ENCODE results near the gene CLCA4. TPM values are rescaled to one million over a fixed set of nuclear protein-coding genes. Genes with fewer than 3 reads are reported as not detected.

CLCA4 gene
- total RNA-seq, 1 donor from 2014 or later, result not detected

DNA sequence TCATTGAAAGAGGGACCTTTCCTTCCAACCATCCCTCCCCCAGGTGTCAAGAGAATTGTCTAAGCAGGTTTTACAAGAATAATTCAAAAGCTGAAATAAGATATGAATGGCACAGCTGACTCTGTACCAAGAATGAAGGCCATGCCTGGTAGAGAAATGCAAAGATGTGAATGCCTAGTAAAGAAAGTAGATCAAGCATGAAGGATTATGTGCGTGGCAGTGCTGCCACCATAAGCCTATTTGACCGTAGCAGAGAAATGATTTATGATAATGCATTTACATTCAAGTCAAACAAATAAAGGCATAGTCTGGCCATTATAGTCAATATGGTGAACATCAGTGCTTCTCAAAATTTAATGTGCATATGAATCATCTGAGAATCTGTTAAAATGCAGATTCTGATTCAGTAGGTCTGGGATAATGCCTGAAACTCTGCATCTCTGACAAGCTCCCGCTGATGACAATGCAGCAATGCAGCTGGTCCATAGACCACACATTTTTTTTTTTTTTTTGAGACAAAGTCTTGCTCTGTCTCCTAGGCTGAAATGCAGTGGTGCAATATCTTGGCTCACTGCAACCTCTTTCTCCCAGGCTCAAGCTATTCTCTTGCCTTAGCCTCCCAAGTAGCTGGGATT lies 16.6 kb upstream of the CLCA4 start:
- TF ChIP-seq, protein P1, sequence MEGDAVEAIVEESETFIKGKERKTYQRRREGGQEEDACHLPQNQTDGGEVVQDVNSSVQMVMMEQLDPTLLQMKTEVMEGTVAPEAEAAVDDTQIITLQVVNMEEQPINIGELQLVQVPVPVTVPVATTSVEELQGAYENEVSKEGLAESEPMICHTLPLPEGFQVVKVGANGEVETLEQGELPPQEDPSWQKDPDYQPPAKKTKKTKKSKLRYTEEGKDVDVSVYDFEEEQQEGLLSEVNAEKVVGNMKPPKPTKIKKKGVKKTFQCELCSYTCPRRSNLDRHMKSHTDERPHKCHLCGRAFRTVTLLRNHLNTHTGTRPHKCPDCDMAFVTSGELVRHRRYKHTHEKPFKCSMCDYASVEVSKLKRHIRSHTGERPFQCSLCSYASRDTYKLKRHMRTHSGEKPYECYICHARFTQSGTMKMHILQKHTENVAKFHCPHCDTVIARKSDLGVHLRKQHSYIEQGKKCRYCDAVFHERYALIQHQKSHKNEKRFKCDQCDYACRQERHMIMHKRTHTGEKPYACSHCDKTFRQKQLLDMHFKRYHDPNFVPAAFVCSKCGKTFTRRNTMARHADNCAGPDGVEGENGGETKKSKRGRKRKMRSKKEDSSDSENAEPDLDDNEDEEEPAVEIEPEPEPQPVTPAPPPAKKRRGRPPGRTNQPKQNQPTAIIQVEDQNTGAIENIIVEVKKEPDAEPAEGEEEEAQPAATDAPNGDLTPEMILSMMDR (IDR thresholded peaks at IDR 0.05; ENCODE audit: unreplicated experiment), result no peak
- no peak overlapping the region for H3K27ac Mint-ChIP-seq
- no peaks in the 10 kb centered on the region for H3K4me1 Mint-ChIP-seq (ENCODE audit: low read depth)
- no peaks in the 10 kb centered on the region for H3K36me3 Mint-ChIP-seq (ENCODE audit: insufficient read depth)
- no peak for DNase-seq (ENCODE audit: low spot score, unreplicated experiment)
- no peak overlapping the region for H3K4me3 Mint-ChIP-seq (ENCODE audit: low read depth)
- H3K27me3 Mint-ChIP-seq, result no peaks in the 10 kb centered on the region
- no peaks in the 10 kb centered on the region for H3K9me3 Mint-ChIP-seq (ENCODE audit: low read depth)

DNA sequence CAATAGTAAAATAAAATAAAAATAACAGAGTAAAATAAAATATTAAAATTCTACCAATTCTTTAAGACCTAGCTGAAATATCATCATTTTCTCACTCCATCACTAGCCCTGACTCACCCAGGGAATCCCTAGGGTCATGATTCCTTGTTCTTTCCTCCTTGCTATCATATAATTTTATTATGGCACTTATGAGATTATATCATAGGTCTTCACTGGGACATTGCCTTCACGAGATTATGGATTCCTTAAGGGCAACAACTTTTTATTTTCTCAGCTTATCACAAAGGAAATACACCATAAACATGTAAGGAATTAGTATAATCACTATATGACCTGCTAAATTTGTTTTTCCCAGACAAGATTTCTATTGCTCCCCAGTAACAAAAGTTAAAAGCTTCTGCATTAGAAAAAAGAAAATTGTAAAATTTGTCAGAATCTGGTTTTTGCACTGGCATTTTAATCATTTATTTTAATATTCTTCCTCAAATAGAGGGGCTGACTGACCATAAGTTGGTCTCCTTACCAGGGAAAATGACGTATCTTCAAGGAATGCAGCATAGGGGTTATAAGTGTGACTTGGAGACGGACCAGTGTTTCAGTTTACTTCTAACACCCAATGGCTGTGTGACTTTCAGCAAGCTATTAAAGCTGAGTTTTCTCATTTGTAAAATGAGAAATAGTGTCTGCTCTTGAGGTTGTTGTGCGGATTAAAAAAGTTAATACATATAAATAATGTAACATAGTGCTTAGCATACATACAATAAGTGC lies 8.8 kb upstream of the CLCA4 start:
- Mint-ChIP-seq H3K27me3 (no peaks in the 10 kb centered on the region), H3K27ac (no peak overlapping the region), H3K36me3 (ENCODE audit: insufficient read depth) (no peaks in the 10 kb centered on the region), H3K4me1 (ENCODE audit: low read depth) (no peaks in the 10 kb centered on the region), H3K9me3 (ENCODE audit: low read depth) (no peaks in the 10 kb centered on the region), H3K4me3 (ENCODE audit: low read depth) (no peak overlapping the region)
- no peak for DNase-seq (ENCODE audit: low spot score, unreplicated experiment)
- TF ChIP-seq, protein P1 (IDR thresholded peaks at IDR 0.05; ENCODE audit: unreplicated experiment), result no peak

DNA sequence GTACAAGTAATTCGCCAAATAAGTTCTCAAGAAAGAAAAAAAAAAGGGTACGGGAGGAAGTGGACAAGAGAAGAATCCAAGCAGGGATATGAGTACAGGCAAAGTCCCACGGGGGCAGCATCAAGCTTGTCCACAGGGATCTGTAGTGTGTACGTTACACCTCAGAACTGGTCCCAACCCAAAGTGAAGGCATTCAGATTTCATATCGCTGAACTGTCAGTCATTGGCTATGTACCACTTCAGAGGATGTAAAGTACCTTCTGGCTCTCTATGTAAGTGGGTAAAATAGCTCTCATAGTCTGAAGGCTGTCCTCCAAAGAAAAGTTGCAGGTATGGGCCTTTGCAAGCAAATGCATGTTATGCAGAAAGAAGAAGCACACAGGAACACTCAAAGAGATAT lies 8.1 kb upstream of the CLCA4 start:
- no peaks in the 10 kb centered on the region for H3K27me3 Mint-ChIP-seq
- no peak for DNase-seq (ENCODE audit: low spot score, unreplicated experiment)
- H3K27ac Mint-ChIP-seq, result no peak overlapping the region
- no peaks in the 10 kb centered on the region for H3K9me3 Mint-ChIP-seq (ENCODE audit: low read depth)
- H3K4me1 Mint-ChIP-seq (ENCODE audit: low read depth), result no peaks in the 10 kb centered on the region
- no peak overlapping the region for H3K4me3 Mint-ChIP-seq (ENCODE audit: low read depth)
- H3K36me3 Mint-ChIP-seq (ENCODE audit: insufficient read depth), result no peaks in the 10 kb centered on the region
- TF ChIP-seq, protein P1 (IDR thresholded peaks at IDR 0.05; ENCODE audit: unreplicated experiment), result no peak

DNA sequence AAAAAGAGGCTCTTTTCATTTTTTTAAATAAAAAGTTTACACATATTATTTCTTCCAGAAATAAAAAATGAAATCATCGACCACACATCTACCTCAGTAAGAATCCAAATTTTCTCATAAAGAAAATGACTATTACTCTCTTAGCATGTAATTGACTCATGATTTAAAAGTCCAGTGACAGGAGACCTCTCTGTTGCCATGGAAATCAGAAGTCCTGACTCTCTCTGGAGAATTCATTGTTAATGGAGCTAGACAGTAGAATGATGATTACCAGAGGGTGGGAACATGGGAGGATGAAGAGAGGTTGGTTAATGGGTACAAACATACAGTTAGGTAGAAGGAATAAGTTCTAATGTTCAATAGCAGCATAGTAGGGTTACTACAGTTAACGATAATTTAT lies 5.0 kb upstream of the CLCA4 start:
- Mint-ChIP-seq H3K9me3 (ENCODE audit: low read depth) (peaks cover 7% of the 10 kb centered on the region), H3K4me1 (ENCODE audit: low read depth) (no peaks in the 10 kb centered on the region), H3K36me3 (ENCODE audit: insufficient read depth) (no peaks in the 10 kb centered on the region), H3K27me3 (no peaks in the 10 kb centered on the region), H3K4me3 (ENCODE audit: low read depth) (no peak overlapping the region), H3K27ac (no peak overlapping the region)
- DNase-seq (ENCODE audit: low spot score, unreplicated experiment), result no peak
- TF ChIP-seq, protein P1 (IDR thresholded peaks at IDR 0.05; ENCODE audit: unreplicated experiment), result no peak

DNA sequence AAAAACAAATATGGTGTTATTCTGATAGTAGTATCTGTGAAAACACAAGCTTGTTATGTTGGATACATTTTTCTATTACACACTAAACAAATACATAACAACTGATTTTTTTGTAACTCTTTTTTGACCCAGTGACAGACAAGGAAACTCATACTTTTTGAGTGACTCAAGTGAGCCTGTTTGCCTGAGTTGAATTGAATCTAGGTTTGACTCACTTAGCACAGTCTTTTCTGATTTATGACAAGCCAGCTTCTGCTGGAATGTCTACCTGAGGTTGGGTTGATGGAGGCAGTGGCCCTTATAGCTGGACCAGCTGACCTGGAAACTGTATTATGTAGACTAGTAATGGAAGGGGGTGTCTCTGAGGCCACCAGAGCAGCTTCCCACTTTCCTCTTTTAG lies 4.2 kb upstream of the CLCA4 start:
- Mint-ChIP-seq H3K9me3 (ENCODE audit: low read depth) (peaks cover 7% of the 10 kb centered on the region), H3K4me1 (ENCODE audit: low read depth) (no peaks in the 10 kb centered on the region), H3K27ac (no peak overlapping the region), H3K36me3 (ENCODE audit: insufficient read depth) (no peaks in the 10 kb centered on the region), H3K4me3 (ENCODE audit: low read depth) (no peak overlapping the region), H3K27me3 (no peaks in the 10 kb centered on the region)
- TF ChIP-seq, protein P1 (IDR thresholded peaks at IDR 0.05; ENCODE audit: unreplicated experiment), result no peak
- DNase-seq (ENCODE audit: low spot score, unreplicated experiment), result no peak

Measured in progenitor cell of endocrine pancreas (in vitro differentiated cells).